Uterus (tissue), 4 donors: ENCODE data around the gene ZNF577. TPM values are rescaled to one million over a fixed set of nuclear protein-coding genes. Genes with fewer than 3 reads are reported as not detected.
A peak's percentile ranks its signal among the peaks of the same experiment; 100 is the strongest.
"Not testable (repeated sequence)": the region's sequence is repeated elsewhere in the genome, so short reads cannot be mapped to it uniquely, and the experiment has no call there.

Experiments
- DNase-seq, 2 donors: peaks; one replicate each; pipeline ENCODE4 v3.0.0-alpha.2; 2019 to 2020
- H3K27ac ChIP-seq, 2 donors: fragments of 200-600 bp; sonication (generic); 1 replicate in 1 of 2; 2 replicates in 1 of 2; pipeline ENCODE4 v1.5.1; 2016 to 2018
- H3K27me3 ChIP-seq, 2 donors: fragments of 200-600 bp; sonication (generic); one replicate each; pipeline ENCODE4 v1.5.1; 2018 to 2019; ENCODE audit warnings: control low read depth in 1 of 2
- H3K36me3 ChIP-seq, 2 donors: fragments of 200-600 bp; sonication (generic); one replicate each; pipeline ENCODE4 v1.5.1; 2019; ENCODE audit warnings: control low read depth in 1 of 2
- H3K4me1 ChIP-seq, 2 donors: fragments of 200-600 bp; sonication (generic); one replicate each; pipeline ENCODE4 v1.5.1; 2018 to 2019; ENCODE audit warnings: control low read depth in 1 of 2
- H3K4me3 ChIP-seq, 2 donors: fragments of 200-600 bp; sonication (generic); 1 replicate in 1 of 2; 2 replicates in 1 of 2; pipeline ENCODE4 v1.5.1; 2018 to 2019; ENCODE audit warnings: mild to moderate bottlenecking in 1 of 2
- H3K9me3 ChIP-seq, 2 donors: fragments of 200-600 bp; sonication (generic); one replicate each; pipeline ENCODE4 v1.5.1; 2019; ENCODE audit warnings: control low read depth in 1 of 2
- POLR2A ChIP-seq, 2 donors: fragments of 450-650 bp; IDR thresholded peaks; one replicate each; pipeline ENCODE4 v1.6.1; 2016; ENCODE audit warnings: antibody characterized with exemption in 2 of 2, mild to moderate bottlenecking in 1 of 2, moderate library complexity in 1 of 2
- intact Hi-C: fragments of 100-400 bp; cut with DNase I; formaldehyde crosslinking; loops from one replicate; pipeline ENCODE4 v1.15.1; 2023; ENCODE audit warnings: low total_unique reads
- total RNA-seq, 4 donors: library from RNA; depleted of rRNA in 3 of 4; stranded (reverse); fragments of >200 nt in 3 of 4; gene quantifications; one replicate each; pipeline versions ENCODE4 v1.1.0 to v1.2.4, GENCODE V29; 2014 to 2023
- TF ChIP-seq, protein P1 (sequence below), 4 experiments: fragments of 200-600 bp in 2 of 4; fragments of 450-650 bp in 2 of 4; sonication (generic) in 2 of 4; IDR thresholded peaks; one replicate each; pipeline ENCODE4 v1.5.1; 2016 to 2019; ENCODE audit warnings: antibody characterized with exemption in 4 of 4, mild to moderate bottlenecking in 2 of 4, moderate library complexity in 1 of 4
- donor health status: DM: yes; HTN: yes; CAD: no.

The ZNF577 gene
- total RNA-seq, 4 donors from 2014 or later: 20.6 to 31.2 (median 25.1) TPM

DNA sequence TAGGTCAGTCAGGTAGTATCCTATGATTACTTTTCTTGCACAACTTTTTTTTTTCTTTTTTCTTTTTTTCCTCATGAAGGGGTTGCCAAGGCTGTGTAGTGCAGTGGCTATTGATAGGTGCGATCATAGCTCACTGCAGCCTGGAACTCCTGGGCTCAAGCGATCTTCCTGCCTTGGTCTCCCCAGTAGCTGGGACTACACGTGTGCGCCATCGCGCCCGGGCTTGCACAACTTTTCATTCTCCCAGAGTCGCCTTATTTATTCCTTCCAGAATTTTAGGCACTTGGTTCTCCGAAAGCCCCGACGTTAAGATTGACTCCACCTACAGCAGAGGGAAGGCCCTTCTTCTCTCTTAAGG lies 38.7 kb upstream of the ZNF577 start:
- TF ChIP-seq, protein P1, sequence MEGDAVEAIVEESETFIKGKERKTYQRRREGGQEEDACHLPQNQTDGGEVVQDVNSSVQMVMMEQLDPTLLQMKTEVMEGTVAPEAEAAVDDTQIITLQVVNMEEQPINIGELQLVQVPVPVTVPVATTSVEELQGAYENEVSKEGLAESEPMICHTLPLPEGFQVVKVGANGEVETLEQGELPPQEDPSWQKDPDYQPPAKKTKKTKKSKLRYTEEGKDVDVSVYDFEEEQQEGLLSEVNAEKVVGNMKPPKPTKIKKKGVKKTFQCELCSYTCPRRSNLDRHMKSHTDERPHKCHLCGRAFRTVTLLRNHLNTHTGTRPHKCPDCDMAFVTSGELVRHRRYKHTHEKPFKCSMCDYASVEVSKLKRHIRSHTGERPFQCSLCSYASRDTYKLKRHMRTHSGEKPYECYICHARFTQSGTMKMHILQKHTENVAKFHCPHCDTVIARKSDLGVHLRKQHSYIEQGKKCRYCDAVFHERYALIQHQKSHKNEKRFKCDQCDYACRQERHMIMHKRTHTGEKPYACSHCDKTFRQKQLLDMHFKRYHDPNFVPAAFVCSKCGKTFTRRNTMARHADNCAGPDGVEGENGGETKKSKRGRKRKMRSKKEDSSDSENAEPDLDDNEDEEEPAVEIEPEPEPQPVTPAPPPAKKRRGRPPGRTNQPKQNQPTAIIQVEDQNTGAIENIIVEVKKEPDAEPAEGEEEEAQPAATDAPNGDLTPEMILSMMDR (IDR thresholded peaks at IDR 0.05): no peak
- no peak for TF ChIP-seq POLR2A (IDR thresholded peaks at IDR 0.05)
- no peaks in the 10 kb centered on the region for H3K27me3 ChIP-seq
- no peak for DNase-seq
- peak overlapping the region; percentile 80 to 87 for H3K27ac ChIP-seq
- intact Hi-C loops: no loop called here
- H3K4me1 ChIP-seq: no peaks in the 10 kb centered on the region
- H3K36me3 ChIP-seq: no peaks in the 10 kb centered on the region
- H3K9me3 ChIP-seq: peaks cover 0 to 14% of the 10 kb centered on the region in 2 donors
- peak overlapping the region; percentile 75 to 79 for H3K4me3 ChIP-seq

DNA sequence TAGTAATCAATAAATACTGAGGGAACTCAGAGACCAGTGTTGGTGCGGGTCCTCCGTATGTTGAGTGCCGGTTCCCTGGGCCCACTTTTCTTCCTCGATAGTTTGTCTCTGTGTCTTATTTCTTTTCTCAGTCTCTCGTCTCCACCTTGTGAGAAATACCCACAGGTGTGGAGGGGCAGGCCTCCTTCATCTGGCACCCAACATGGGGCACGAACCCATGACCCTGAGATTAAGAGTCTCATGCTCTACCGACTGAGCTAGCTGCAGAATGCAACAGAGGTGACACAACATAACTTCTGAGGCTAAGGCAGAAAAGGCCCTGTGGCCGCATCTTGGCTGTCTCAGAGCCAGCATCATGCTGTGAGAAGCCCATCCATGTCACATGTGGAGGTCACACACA lies 34.2 kb upstream of the ZNF577 start:
- H3K36me3 ChIP-seq: no peaks in the 10 kb centered on the region
- H3K4me1 ChIP-seq: no peaks in the 10 kb centered on the region
- no peak for DNase-seq
- no peak overlapping the region for H3K4me3 ChIP-seq
- no peak for TF ChIP-seq POLR2A (IDR thresholded peaks at IDR 0.05)
- TF ChIP-seq, protein P1 (IDR thresholded peaks at IDR 0.05): no peak
- no peaks in the 10 kb centered on the region for H3K27me3 ChIP-seq
- H3K27ac ChIP-seq: no peak overlapping the region
- intact Hi-C loops: no loop called here
- H3K9me3 ChIP-seq: peaks cover 0 to 14% of the 10 kb centered on the region in 2 donors

DNA sequence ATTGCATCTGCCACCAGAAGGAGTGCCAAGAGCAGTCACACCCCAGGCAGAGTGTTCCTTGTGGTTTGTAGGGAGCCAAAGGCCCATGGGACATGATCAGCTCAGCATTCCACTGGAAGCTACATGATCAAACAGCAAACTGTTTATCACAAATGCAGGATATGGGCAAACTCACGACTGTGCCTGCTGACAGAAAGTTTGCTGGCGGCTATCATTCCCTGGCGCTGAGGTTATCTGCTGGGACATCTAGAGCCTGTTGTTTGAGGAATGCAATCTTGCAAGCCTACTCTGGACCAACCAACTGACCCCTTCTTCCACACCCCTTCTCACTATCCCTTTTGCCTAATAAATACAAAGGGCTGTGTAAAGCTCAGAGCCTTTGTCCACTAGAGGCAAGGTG lies 31.9 kb upstream of the ZNF577 start:
- peaks cover 0 to 23% of the 10 kb centered on the region in 2 donors for H3K9me3 ChIP-seq
- intact Hi-C loops: no loop called here

DNA sequence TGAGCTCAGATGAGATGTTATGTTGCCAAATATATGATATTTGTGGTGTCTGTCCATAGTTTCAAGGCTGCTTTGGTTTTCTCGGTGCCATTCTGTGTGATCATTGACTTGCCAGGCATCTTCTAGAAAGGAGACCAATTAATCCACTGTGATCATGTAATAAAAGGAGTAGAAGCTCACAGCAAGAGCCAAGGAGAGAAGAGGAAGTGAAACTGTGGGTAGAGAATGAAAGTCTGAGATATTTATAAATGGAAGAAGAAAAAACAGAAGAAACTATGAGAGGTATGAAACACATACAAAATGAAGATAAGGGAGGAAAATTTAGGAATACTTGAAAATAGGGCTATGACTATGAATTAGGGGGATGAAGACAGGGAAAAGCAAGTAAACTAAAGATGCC lies 28.4 kb upstream of the ZNF577 start:
- H3K36me3 ChIP-seq: no peaks in the 10 kb centered on the region
- DNase-seq: no peak
- no peak overlapping the region for H3K27ac ChIP-seq
- intact Hi-C loops: no loop called here
- no peaks in the 10 kb centered on the region for H3K4me1 ChIP-seq
- H3K27me3 ChIP-seq: no peaks in the 10 kb centered on the region
- H3K9me3 ChIP-seq: peaks cover 0 to 9% of the 10 kb centered on the region in 2 donors
- no peak for TF ChIP-seq POLR2A (IDR thresholded peaks at IDR 0.05)
- TF ChIP-seq, protein P1 (IDR thresholded peaks at IDR 0.05): no peak
- H3K4me3 ChIP-seq: no peak overlapping the region

More for the DNA sequence above, 31.9 kb upstream of the ZNF577 start:
- DNase-seq: no peak
- Histone ChIP-seq H3K36me3 (no peaks in the 10 kb centered on the region), H3K4me1 (no peaks in the 10 kb centered on the region), H3K4me3 (no peak overlapping the region), H3K27ac (no peak overlapping the region), H3K27me3 (no peaks in the 10 kb centered on the region)
- TF ChIP-seq, protein P1 (IDR thresholded peaks at IDR 0.05): no peak
- TF ChIP-seq POLR2A (IDR thresholded peaks at IDR 0.05): no peak

DNA sequence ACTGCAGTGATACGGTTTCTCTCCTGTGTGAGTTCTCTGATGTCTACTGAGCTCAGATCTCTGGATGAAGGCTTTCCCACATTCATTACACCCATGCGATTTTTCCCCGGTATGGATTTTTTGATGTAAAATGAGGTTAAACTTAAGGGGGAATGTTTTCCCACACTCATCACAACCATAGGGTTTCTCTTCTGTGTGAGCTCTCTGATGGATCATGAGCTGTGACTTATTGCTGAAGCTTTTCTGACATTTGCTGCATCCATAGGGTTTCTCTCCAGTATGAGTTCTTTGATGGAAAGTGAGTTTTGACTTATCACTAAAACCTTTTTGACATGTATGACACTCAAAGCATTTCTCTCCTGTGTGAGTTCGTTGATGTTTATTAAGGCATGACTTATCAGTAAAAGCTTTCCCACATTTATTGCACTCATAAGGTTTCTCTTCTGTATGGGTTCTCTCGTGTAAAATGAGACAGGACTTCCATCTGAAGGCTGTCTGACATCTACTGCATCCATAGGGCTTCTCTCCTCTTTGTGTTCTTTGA lies 27.6 kb upstream of the ZNF577 start:
- H3K4me1 ChIP-seq: no peaks in the 10 kb centered on the region
- intact Hi-C loops: no loop called here
- no peaks in the 10 kb centered on the region for H3K27me3 ChIP-seq
- no peak overlapping the region for H3K27ac ChIP-seq
- H3K4me3 ChIP-seq: no peak overlapping the region
- H3K36me3 ChIP-seq: no peaks in the 10 kb centered on the region
- DNase-seq: no peak
- peaks cover 0 to 9% of the 10 kb centered on the region in 2 donors for H3K9me3 ChIP-seq
- TF ChIP-seq, protein P1 (IDR thresholded peaks at IDR 0.05): no peak
- TF ChIP-seq POLR2A (IDR thresholded peaks at IDR 0.05): no peak

DNA sequence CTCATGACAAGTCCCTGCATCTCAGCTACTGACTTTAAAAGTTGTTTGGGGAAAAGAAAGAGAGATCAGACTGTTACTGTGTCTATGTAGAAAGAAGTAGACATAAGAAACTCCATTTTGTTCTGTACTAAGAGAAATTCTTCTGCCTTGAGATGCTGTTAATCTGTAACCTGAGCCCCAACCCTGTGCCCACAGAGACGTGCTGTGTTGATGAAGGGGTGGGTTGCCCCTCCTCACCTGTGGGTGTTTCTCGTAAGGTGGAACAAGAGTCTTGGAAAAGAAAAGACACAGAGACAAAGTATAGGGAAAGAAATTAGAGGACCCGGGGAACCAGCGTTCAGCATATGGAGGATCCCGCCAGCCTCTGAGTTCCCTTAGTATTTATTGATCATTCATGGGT lies 20.2 kb upstream of the ZNF577 start:
- H3K9me3 ChIP-seq, H3K4me1 ChIP-seq, H3K4me3 ChIP-seq, DNase-seq, H3K27ac ChIP-seq, intact Hi-C loops, H3K36me3 ChIP-seq, H3K27me3 ChIP-seq: not testable (repeated sequence)

- H3K4me1 ChIP-seq, DNase-seq, H3K27me3 ChIP-seq, H3K4me3 ChIP-seq, intact Hi-C loops, H3K36me3 ChIP-seq, H3K9me3 ChIP-seq, H3K27ac ChIP-seq: not testable (repeated sequence)
Measured at GRCh38 chr19:51906108-51906507, 18.4 kb upstream of the ZNF577 start.

DNA sequence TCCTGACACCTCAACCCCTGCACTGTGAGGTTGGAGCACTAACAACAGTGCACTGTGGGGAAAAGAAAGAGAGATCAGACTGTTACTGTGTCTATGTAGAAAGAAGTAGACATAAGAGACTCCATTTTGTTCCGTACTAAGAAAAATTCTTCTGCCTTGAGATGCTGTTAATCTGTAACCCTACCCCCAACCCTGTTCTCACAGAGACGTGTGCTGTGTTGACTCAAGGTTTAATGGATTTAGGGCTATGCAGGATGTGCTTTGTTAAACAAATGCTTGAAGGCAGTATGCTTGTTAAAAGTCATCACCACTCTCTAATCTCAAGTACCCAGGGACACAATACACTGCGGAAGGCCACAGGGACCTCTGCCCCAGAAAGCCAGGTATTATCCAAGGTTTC lies 17.9 kb upstream of the ZNF577 start:
- DNase-seq, H3K27ac ChIP-seq, H3K4me3 ChIP-seq, intact Hi-C loops, H3K36me3 ChIP-seq, H3K27me3 ChIP-seq, H3K9me3 ChIP-seq, H3K4me1 ChIP-seq: not testable (repeated sequence)
